Cerebellar cortex (tissue), 1 donor: ENCODE data around the gene RIBC2.
"Not testable (repeated sequence)": the region's sequence is repeated elsewhere in the genome, so short reads cannot be mapped to it uniquely, and the experiment has no call there.

ENCODE experiments used
- DNase-seq: peaks from one replicate; pipeline ENCODE4 v3.0.0-alpha.2; 2015; ENCODE audit warnings: low spot score

The RIBC2 gene

GRCh38 chr22:45424241-45424731 is 10.8 kb downstream of the RIBC2 start:
- no peak for DNase-seq

GRCh38 chr22:45425101-45425500 is 11.6 kb downstream of the RIBC2 start:
- DNase-seq: no peak

- no peak for DNase-seq
These were observed 12.2 kb downstream of the RIBC2 start for GRCh38 chr22:45425531-45426265.

- DNase-seq: no peak
These were observed 12.9 kb downstream of the RIBC2 start for GRCh38 chr22:45426387-45426786.

GRCh38 chr22:45427114-45427513 is 13.6 kb downstream of the RIBC2 start:
- no peak for DNase-seq

- no peak for DNase-seq
These were observed 15.2 kb downstream of the RIBC2 start for GRCh38 chr22:45428391-45429385.

GRCh38 chr22:45429424-45429823 is 15.9 kb downstream of the RIBC2 start:
- no peak for DNase-seq

- DNase-seq: no peak
These were observed 16.7 kb downstream of the RIBC2 start for GRCh38 chr22:45429981-45430775.

- no peak for DNase-seq
These were observed 17.4 kb downstream of the RIBC2 start for GRCh38 chr22:45430871-45431270.

GRCh38 chr22:45434981-45435380 is 21.5 kb downstream of the RIBC2 start:
- DNase-seq: no peak

GRCh38 chr22:45435544-45436139 is 22.1 kb downstream of the RIBC2 start:
- DNase-seq: peak; percentile 85

GRCh38 chr22:45436871-45437517 is 23.5 kb downstream of the RIBC2 start:
- not testable (repeated sequence) for DNase-seq

GRCh38 chr22:45438336-45438735 is 24.8 kb downstream of the RIBC2 start:
- no peak for DNase-seq

- not testable (repeated sequence) for DNase-seq
These were observed 27.2 kb downstream of the RIBC2 start for GRCh38 chr22:45440688-45441087.

GRCh38 chr22:45441138-45441537 is 27.6 kb downstream of the RIBC2 start:
- peak; percentile 68 for DNase-seq

GRCh38 chr22:45442116-45442515 is 28.6 kb downstream of the RIBC2 start:
- no peak for DNase-seq

- no peak for DNase-seq
These were observed 30.7 kb downstream of the RIBC2 start for GRCh38 chr22:45444168-45444567.

GRCh38 chr22:45445031-45445710 is 31.7 kb downstream of the RIBC2 start:
- DNase-seq: no peak

GRCh38 chr22:45446216-45446615 is 32.7 kb downstream of the RIBC2 start:
- no peak for DNase-seq

GRCh38 chr22:45447596-45447995 is 34.1 kb downstream of the RIBC2 start:
- DNase-seq: not testable (repeated sequence)
